Stimulated activated CD4-positive, alpha-beta T cell treated with anti-CD3 and anti-CD28 coated beads, Interleukin-4, amount 100 ng/mL, for 24 hours (primary cell): Measurements from ENCODE around the gene IGSF9.

Experiments used
- DNase-seq: peaks from one replicate; pipeline ENCODE4 v3.0.0-alpha.2; 2020

IGSF9 gene

DNA sequence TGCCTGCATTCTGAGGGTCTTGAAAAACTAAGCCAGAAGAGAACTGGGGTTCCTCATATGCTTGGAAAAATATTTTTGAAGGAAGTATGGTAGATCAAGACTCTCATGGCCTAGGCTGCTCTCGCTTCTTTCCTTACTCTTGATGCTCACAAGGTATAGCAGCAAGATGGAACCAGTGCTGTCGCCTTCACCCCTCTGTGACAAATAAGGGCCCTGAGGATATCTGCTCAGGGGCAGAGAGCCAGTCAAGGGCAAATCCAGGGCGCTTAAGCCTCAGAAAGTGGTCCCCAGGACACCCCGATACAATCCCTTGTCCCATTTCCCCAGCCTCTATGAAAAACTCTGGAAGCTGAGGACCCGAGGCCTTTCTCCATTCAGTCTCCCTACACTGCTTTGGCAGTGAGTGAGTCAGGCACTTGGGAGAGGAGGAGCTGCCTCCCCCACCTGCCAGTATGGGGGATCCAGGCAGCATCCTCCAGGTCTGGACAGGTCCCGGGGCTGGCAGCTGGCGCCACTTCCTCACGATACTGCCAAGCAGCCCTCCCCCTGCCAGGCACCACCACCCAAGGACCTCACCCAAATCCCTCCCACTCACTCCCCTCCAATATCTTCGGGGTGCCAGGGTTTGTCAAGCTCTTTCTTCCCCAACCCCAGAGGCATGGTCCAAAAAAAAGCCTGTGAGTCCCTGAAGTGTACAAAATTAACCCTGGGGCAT lies 1.3 kb downstream of the IGSF9 start:
- no peak for DNase-seq

GRCh38 chr1:159943278-159943640 lies 2.2 kb downstream of the IGSF9 start:
- no peak for DNase-seq

- DNase-seq, result no peak
Observed at GRCh38 chr1:159942632-159943277, 2.7 kb downstream of the IGSF9 start.

GRCh38 chr1:159941591-159942560 lies 3.5 kb downstream of the IGSF9 start:
- DNase-seq, result no peak

DNA sequence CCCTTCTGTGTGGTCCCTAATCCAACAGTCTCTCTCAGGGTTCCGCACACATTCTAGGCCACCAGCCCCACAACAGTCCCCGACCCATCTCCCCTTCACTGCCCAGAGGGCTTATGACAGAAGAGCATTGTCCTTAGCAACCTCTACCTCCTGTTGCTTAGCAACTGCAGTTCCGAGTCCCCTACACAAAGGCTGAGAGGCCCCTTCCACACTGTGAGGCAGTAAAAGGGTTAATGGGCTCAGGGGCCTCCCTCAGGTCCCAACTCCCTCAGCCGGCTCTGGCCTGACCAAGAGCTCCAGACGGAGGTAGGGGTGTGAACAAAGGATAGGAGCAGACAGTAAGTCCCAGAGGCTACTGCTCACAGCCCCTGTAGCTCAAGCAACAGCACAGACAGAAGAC lies 4.3 kb downstream of the IGSF9 start:
- DNase-seq, result no peak

DNA sequence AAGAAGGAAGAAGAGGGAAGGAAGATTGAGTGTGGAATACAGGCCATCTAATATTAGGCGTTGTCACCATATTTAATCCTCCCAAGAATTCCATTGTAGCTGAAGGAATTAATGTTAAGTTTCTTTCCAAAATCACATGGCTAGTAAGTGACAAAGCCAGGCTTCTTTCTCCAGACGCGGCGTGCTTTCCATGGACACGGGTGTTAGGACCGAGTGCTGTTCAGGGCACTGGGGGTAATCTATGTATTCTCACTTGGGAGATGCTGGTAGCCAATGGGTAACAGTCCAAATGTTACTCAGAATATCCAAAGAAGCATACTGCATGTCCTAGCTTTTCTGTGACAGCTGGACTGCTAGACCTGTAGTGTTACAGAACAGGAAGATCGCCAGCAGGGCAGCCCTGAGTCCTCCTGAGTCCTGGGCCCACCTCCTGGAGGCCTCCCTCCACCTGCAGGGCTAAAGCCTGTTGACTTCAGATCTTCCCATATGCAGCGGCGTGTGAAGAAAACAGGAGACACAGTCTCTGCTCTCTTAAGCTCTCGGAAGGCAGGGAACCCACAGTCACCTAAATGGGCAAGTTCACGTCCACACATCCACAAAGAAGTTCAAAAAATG lies 5.3 kb downstream of the IGSF9 start:
- no peak for DNase-seq

GRCh38 chr1:159939678-159940002 lies 5.8 kb downstream of the IGSF9 start:
- no peak for DNase-seq

DNA sequence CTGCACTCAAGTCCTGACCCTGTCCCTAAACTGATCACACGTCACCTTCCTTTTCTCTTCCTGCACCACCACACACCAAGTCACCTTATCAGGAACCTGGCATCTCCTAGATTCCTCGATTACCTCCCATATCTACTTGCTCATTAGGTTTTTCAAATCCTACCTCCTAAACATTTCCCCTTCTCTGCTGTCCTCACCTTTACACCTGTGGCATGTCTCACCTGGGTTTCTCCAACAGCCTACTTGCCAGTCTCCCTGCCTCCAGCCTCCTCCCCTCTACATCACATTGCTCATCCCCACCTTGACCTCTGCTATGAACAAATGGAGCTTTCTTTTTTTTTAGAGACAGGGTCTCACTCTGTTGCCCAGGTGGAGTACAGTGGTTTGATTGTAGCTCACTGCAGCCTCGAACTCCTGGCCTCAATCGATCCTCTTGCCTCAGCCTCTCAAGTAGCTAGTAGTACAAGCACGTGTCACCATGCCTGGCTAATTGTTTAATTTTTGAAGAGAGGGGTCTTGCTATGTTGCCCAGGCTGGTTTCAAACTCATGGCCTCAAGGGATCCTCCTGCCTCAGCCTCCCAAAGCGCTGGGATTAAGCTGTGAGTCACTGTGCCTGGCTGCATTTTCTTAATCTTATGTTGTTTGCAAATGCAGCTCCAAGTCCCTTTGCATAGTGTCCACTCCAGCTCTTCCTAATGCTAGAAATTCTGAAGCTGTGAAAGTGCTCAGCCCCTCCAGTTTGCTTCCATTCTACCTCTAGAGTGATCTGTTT lies 6.3 kb downstream of the IGSF9 start:
- DNase-seq, result no peak

DNA sequence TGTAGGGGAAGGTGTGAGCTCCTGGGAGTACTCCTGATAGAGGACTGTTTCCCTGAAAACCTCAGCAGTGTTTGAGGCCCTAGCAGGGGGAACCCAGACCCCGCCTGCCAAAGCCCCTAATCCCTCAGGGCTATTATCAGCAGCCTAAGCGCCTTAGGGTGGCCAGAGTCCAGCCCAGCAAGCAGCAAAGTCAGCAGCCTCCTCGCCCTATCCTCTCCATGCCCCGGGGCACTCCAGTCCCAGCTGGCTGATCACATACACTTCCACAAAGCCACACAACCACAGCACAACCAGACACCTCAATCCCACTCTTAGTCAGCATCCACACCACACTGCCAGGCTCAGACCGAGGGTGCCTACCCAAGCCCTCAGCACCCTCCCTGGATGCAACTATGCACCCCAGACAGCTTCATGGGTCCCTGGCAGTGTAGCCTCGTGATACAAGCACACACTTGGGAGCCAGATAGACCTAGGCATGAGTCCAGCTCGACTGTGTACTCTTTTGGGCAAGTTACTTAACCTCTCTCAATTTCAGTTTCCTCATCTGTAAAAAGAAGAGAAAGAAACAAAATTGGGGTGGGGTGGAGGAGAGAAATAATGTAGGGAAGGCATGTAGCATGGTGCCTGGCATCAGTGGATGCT lies 7.1 kb downstream of the IGSF9 start:
- no peak for DNase-seq

- no peak for DNase-seq
Observed at GRCh38 chr1:159937054-159937750, 8.2 kb downstream of the IGSF9 start.

DNA sequence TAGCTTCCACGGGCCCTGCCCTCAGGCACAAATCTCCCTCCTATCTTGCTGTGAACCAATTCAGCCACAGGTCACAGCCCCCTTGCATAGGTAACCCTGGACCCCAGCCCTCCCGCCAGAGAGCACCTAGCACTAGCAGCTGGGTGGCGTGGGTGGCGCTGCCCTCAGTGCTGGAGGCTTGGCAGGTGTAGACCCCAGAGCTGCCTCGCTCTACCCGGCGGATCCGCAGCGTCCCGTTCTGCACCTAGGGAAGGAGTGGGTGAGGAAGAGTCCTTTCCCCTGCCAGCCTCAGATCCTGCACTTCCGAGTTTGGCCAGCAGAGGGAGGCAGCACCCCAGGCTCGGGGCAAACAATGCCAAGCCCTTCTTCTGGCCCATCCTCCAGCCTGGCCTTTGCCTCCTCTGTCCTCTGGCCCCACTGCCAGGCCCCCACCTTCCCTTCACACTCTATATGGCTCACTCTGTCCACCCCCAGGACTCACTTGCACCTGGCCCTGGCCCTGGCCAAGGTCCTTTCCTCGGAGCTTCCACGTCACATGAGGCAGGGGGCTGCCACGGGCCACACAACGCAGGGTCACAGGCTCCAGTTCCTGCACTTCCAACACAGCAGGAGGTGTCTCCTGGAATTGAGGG lies 9.0 kb downstream of the IGSF9 start:
- DNase-seq, result peak; percentile 85

GRCh38 chr1:159935719-159936272 lies 9.6 kb downstream of the IGSF9 start:
- DNase-seq, result no peak

DNA sequence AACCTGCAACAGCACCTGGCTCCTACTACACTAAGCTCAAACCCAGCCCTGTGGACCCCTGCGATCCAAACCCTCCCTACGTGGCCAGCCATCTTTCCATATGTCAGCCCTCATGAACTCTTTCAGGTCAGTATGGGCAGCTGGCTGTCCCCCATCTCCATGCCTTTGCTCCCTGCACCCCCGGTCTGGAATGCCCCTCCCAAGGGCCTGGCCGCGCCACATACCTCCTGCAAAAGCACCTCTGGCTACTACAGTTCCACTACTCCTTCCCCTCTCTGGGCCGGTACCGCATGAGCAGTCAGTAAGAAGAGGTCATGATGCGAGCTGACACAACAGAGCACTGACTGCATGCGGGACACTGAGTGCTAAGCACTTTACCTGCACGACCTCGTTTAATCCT lies 10.1 kb downstream of the IGSF9 start:
- no peak for DNase-seq

- no peak for DNase-seq
Observed at GRCh38 chr1:159934136-159935039, 11.0 kb downstream of the IGSF9 start.

DNA sequence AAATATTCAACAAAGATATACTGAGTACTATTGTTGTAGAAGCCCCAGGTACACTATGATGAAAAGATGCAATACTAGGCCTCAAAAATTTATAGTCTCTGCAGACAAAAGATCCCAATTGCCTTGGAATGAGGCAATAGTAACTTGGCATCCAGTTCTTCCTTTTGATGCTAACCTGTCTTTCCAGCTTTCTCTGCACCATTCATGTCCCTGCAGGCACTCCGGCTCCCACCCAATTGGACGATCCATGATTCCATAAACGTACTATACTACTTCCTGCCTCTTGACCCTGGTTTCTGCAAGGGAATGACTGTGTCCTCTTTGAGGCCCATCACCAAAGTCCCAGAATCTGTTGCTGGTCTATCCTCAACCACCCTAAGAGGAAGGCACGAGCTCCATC lies 12.1 kb downstream of the IGSF9 start:
- no peak for DNase-seq

DNA sequence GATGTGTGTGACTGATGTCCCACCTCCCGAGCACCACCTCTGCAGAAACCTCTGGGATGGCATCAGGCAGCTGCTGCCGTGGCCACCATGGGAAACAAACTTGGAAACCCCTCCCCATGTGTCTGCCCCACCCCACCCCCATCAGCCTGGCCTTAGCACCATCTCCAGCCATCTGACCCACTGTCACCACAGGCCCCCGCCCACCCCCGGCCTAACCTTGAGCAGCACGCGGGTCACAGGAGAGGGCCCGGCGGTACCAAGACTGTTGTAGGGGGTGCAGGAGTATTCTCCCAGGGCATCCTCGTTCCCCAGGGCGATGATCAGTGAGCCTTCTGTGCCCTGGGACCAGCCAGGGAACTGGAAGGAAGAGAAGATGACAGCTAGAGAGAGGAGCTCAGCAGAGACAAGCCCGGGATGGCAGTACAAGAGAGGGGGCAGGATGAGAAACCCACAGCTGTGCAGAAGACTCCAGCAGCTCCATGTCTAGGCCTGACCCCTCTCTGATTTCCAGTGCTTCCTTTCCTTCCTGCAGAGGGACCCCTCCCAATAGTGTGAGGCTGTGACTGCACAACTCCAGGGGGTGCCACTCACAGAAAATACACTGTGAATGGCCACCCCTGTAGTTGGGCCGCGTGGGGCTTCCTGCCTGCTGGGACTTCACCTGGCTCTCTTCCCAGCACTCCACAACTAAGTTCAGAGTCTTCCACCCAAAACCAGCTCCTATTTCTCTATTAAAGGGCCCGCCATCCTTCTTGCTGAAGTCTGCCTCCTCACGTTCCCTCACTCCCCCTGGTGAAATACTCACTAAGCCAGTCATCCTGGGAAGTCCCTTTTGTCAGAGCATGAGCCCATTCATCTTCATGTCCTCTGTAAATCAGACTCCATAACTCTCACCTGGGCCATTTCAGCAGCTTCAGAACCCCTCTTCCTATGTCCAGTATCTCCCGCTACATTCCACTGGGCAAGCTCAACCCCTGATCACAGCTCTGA lies 12.8 kb downstream of the IGSF9 start:
- no peak for DNase-seq

- no peak for DNase-seq
Observed at GRCh38 chr1:159931795-159932173, 13.6 kb downstream of the IGSF9 start.

GRCh38 chr1:159931101-159931794 lies 14.2 kb downstream of the IGSF9 start:
- DNase-seq, result no peak
